Measurements from ENCODE around the gene PRSS48.
"Not testable (repeated sequence)": the region's sequence is repeated elsewhere in the genome, so short reads cannot be mapped to it uniquely, and the experiment has no call there.

PRSS48 gene

DNA sequence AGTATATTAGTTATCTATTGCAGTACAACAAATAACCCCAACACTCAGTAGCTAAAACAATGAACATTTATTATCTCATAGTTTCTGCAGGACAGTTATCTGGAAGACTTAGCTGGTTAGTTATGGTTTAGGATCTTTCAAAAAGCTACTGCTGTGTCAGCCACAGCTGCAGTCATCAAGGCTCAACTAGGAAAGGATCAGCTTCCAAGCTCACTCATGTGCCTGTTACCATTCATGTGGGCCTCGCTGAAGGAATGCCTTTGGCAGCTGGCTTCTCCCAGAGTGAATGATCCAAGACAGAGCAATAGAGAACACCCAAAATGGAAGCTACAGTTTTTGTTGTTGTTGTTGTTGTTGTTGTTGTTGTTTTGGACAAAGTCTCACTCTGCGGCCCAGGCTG, 13.5 kb upstream of the PRSS48 start:
- DNase-seq: no peak

GRCh38 chr4:151266497-151266896, 10.5 kb upstream of the PRSS48 start:
- DNase-seq: no peak

- no peak for DNase-seq
Observed at GRCh38 chr4:151267104-151267503, 9.9 kb upstream of the PRSS48 start.

- no peak for DNase-seq
Observed at GRCh38 chr4:151267822-151268535, 9.0 kb upstream of the PRSS48 start.

DNA sequence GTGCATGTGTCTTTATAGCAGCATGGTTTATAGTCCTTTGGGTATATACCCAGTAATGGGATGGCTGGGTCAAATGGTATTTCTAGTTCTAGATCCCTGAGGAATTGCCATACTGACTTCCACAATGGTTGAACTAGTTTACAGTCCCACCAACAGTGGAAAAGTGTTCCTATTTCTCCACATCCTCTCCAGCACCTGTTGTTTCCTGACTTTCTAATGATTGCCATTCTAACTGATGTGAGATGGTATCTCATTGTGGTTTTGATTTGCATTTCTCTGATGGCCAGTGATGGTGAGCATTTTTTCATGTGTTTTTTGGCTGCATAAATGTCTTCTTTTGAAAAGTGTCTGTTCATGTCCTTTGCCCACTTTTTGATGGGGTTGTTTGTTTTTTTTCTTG, 8.1 kb upstream of the PRSS48 start:
- DNase-seq: not testable (repeated sequence)

- no peak for DNase-seq
Observed at GRCh38 chr4:151284534-151285245, 7.7 kb downstream of the PRSS48 start.

- no peak for DNase-seq
Observed at GRCh38 chr4:151287409-151287808, 10.4 kb downstream of the PRSS48 start.

- no peak for DNase-seq
Observed at GRCh38 chr4:151291485-151291884, 14.5 kb downstream of the PRSS48 start.

GRCh38 chr4:151292038-151292437, 15.1 kb downstream of the PRSS48 start:
- DNase-seq: no peak

- no peak for DNase-seq
Observed at GRCh38 chr4:151294833-151295496, 18.0 kb downstream of the PRSS48 start.

DNA sequence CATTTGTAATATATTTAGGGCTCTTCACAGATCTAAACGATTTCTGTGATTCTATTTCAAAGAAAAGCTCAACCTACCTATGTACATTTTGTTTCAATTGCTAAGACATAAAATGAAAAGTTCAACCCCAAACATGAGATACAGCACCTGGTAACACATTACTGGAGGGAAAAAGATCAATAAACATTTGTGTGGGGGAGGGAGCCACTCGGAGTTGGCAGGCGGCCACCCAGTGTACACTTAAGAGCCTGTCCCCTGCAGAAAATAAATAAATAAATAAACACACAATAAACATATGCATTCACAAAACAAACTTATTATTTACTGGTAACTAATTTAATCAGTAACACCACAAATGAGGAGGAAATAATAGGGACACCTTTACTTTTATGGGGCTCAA, 19.3 kb downstream of the PRSS48 start:
- no peak for DNase-seq

DNA sequence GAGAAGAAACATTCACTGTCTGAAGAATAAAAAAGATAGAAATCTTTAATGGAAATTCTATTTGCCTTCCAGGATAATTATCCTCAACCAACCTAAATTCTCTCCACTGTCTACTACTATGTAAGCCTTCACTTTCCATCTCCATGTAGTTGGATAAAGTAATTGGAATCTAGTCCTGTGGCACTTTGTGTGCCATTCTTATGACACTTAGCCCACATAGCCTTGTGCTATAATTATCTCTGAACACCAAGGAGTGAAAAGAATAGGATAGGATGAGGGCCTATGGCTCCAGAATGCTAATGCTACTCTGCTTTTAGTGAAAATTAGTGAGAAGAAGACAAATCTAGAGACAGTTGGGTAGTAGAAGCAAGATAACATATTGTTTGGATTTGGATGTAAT, 20.2 kb downstream of the PRSS48 start:
- no peak for DNase-seq

DNA sequence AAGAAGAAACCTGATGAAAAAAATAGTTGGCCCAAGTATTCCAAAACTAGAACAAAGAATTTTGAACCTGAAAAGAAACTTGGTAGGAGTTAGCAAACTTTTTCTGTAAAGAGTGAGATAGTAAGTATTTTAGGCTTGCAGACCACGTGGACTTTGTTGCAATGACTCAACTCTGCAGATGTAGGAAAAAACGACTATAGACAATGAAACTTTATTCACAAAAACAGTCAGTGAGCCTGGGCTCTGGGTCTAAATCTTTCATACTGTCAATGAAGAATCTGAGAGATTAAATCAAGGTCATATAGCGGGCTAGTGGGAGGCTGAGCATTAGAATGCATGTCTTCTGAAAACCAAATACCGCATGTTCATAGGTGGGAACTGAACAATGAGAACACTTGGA, 25.5 kb downstream of the PRSS48 start:
- DNase-seq: no peak

- DNase-seq: no peak
Observed at GRCh38 chr4:151304226-151304625, 27.3 kb downstream of the PRSS48 start.

DNA sequence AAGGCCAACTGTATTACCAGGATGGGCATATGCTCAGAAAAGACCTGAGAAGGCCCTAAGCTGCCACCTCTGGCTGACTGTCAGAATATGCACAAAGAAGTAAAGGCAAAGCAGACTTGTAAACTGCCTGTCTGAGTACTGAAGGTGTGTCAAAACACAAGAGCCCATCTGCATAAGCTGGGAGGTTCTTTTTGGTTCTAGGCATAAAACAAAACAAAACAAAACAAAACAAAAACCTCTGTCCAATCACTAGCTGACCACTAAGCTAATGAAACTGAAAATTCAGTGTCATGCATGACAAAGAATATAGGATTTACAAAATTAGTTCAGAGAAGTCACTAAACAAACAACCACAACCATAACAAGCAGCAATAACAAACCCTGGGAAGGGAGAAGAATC, 27.8 kb downstream of the PRSS48 start:
- no peak for DNase-seq

- DNase-seq: no peak
Observed at GRCh38 chr4:151310124-151310728, 33.3 kb downstream of the PRSS48 start.

DNA sequence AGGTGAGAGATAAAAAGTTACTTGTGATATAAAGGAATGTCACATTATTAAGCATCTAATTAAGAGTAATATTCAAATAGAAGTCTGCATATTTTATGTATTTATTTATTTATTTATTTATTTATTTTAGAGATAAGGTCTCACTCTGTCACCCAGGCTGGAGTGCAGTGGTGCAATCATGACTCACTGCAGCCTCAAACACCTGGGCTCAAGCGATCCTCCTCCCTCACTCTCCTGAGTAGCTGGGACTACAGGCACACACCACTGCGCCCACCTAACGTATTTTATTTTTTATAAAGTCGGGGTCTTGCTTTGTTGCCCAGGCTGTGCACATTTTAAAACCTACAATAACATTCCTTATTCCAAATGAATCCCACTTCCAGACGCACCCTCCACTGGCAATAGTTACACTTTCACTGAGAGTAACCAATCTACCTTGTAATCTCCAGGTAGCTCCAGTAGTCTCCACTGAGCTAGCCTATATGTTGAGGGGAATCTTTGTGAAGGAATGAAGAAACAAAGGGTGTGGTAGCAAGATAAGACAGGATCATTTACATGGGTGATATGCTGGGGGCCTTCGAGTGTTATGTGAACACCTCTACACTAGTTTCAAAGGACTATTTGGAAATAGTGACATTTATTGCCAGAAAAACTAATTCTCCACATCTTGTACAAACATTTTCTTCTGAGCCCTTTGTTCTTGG, 36.5 kb downstream of the PRSS48 start:
- no peak for DNase-seq

DNA sequence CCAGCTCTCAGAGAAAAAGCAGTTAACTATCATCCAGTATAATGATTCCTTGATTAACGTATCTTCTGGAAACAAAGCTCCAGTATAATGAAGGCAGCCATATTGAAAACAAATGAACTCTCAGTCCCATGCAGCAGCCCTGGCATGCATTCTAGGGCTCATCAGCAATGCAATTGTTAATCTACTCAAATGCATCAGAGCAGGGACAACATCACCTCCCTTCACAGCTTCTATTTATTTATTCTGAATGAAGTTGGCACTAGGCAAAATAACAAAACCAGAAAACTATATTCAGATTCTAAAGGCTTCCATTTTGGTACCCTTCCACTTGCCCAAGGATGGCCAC, 37.0 kb downstream of the PRSS48 start:
- no peak for DNase-seq

- no peak for DNase-seq
Observed at GRCh38 chr4:151314479-151314878, 37.5 kb downstream of the PRSS48 start.

DNA sequence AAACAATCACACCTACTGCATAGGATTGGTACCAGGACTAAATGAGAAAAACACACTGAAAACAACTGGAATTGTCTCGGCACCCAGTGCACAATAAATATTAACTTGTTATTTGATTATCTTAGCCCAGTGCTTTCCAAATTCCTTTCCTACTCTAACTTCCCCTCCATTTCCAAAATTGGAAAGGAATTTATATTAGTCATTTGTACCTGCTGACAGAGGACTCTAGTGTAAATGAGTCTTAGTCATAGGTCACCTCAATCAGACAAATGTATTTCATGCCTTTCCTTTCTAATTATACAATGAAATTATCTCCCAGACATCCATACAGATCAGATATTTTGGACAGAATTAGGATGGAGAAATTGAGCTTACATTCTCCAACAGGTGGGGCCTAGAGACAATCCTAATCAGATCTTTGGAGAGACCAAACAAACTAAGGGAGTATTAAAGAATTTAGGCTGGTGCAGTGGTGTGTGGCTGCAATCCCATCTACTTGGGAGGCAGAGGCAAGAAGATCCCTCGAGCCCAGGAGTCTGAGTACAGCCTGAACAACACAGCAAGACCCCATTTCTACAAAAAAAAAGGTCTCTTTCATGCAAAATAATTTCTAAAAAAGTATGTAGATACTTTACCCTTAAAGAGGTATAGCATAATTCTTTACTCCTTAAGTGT, 38.4 kb downstream of the PRSS48 start:
- no peak for DNase-seq

- no peak for DNase-seq
Observed at GRCh38 chr4:151316645-151317044, 39.7 kb downstream of the PRSS48 start.

GRCh38 chr4:151318307-151319006, 41.5 kb downstream of the PRSS48 start:
- DNase-seq: no peak

Data from hippocampal formation (tissue), 2 donors.